Fibroblast of lung (primary cell): Measurements from ENCODE around the gene ARID1B.

Experiments used
- CTCF ChIP-seq, 2 donors: IDR thresholded peaks in 1 of 2; conservative IDR thresholded peaks in 1 of 2; 1 replicate in 1 of 2; 2 replicates in 1 of 2; pipeline ENCODE4 v1.5.1; 2011 to 2012; ENCODE audit warnings: low read length in 2 of 2, control low read depth in 1 of 2, inconsistent platforms in 1 of 2, low read depth in 1 of 2, mild to moderate bottlenecking in 1 of 2
- EZH2 ChIP-seq: IDR thresholded peaks from 2 replicates; pipeline ENCODE4 v1.5.1; 2012; ENCODE audit warnings: low read length, control low read depth, mild to moderate bottlenecking; ENCODE audit errors: missing control alignments

- TF ChIP-seq CTCF (conservative IDR thresholded peaks at IDR 0.05 in 1 of 2, IDR thresholded peaks at IDR 0.05 in 1 of 2; ENCODE audit: low read depth in 1 of 2, low read length in 2 of 2): no peak
- no peak for TF ChIP-seq EZH2
Measured at GRCh38 chr6:156848123-156848522, 70.9 kb downstream of the ARID1B start.
